HG03159 (cell line): ENCODE results near the gene DGAT2.
A peak's percentile ranks its signal among the peaks of the same experiment; 100 is the strongest.

Experiments
- ATAC-seq: cut with Tn5 transposase; IDR thresholded peaks from one replicate; pipeline ENCODE4 v1.9.1; 2021; ENCODE audit warnings: mild to moderate bottlenecking, moderate library complexity; ENCODE audit not compliant: unreplicated experiment

Gene DGAT2

DNA sequence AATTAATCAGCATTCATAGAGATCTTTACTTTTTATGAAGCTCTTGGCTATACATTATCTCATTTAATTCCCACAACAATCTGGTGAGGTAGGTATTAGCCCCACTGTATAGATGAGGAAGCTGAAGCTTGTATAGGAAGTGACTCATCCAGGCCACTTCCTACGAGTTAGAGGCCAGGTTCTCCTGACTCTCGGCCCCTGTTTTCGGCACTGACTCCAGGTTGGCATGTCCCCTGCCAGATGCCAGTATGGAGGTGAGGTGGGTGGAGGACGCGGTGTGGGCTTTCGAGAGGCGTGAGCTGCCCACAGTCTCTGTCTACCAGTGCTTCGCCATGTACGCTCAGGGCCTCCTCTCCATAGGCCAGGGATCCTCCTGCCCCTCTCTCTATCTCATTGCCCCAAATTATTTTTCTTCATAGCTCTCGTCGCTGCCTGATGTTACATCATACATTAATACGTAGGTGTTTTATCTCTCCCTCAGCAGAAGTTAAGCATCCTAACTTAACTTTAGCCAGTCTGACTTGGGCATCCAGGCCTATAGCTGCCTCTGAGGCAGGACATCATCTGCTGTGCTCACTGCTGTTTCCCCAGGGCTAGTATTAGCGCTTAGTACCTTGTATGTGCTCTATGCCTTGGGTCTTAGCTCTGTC lies 9.0 kb downstream of the DGAT2 start:
- ATAC-seq: no peak

- ATAC-seq: no peak
Observed at GRCh38 chr11:75778962-75779361, 10.4 kb downstream of the DGAT2 start.

GRCh38 chr11:75779960-75780359 lies 11.4 kb downstream of the DGAT2 start:
- no peak for ATAC-seq

DNA sequence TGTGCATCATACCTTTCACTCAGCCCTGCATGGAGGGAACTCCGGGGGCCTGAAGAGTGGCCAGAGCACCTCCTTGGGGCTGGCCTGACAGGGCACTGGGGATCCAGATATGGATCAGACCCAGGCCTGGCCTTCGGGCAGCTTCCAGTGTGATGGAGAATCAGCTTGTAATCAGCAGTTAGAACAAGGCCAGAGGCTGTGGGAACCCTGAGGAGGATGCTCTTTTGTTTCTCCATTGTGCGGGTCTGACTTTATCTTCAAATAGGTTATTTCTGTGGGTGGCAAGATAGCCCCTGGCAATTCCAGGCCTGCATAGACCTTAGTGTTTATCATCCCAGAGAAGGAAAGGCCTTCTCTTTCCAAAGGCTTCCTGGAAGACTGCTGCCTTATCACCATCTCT lies 12.3 kb downstream of the DGAT2 start:
- ATAC-seq: no peak

- ATAC-seq: no peak
Observed at GRCh38 chr11:75781296-75781695, 12.7 kb downstream of the DGAT2 start.

GRCh38 chr11:75781831-75782230 lies 13.3 kb downstream of the DGAT2 start:
- ATAC-seq: no peak

- ATAC-seq: no peak
Observed at GRCh38 chr11:75782540-75783263, 14.1 kb downstream of the DGAT2 start.

GRCh38 chr11:75783416-75784084 lies 15.0 kb downstream of the DGAT2 start:
- no peak for ATAC-seq

DNA sequence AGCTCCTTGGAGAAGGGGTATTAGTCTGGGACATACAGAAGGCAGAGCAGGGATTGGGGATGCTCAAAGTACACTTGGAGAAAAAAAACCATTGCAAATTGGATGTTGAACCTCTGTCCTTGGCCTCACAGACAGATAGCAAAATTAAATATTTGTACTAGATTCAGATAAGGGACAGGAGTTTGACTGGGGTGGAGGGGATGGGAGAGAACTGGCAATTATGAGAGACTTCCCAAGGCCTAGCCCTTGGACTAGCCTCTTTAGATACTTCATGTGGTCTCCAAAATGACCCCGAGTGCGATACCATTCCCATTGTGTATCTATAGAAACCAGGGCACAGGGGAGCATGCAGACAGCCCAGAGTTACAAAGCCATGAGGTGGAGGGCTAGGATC lies 15.5 kb downstream of the DGAT2 start:
- no peak for ATAC-seq

GRCh38 chr11:75784506-75784905 lies 15.9 kb downstream of the DGAT2 start:
- no peak for ATAC-seq

DNA sequence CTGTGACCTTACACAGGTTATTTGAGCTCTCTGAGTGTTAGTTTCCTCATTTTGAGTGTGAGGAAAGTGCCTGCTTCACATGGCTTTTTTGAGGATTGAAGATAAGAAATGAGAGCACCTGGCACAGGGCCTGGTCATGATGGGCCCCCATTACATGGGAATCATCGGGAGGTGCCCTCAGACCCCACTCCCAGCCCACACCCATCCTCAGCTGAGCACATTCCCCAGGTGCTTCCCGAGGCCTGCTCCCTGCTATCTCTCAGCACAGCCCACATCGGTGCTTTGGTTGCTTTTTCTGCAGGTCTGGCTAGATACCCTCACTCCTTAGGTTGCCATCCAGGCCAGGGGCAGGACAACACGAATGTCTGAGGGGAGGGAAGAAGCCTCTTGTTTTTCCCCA lies 16.6 kb downstream of the DGAT2 start:
- ATAC-seq: no peak

DNA sequence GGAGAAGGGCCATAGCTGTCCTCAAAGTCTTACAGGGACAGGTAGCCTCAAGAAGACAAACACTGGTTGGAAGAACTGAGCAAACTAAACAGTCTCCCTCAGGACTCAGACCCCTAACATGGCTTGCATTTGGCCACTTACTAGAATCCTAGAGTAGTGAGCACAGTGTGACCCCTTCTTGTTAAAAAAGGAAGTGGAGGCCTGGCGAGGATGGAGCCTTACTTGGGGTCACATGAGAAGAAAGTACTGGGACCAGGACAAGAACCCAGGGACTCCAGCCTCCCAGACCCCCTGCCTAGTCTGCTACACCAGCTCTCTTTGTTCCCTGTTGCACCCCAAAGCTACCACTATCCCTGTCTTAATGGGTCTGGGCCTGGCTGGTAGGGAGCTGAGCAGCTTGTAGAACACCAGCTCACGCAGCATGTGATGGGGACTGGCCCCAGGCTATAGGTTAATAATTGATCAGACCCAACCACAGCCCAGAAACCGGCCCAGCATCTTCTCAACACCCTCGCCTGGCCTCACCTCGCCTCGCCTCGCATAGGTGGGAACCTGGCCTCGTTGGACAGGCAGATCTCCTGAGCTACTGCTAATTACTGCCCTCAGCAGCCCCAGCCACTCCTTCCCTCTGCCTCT lies 17.6 kb downstream of the DGAT2 start:
- peak; percentile 62 for ATAC-seq

- ATAC-seq: no peak
Observed at GRCh38 chr11:75789521-75789920, 20.9 kb downstream of the DGAT2 start.

DNA sequence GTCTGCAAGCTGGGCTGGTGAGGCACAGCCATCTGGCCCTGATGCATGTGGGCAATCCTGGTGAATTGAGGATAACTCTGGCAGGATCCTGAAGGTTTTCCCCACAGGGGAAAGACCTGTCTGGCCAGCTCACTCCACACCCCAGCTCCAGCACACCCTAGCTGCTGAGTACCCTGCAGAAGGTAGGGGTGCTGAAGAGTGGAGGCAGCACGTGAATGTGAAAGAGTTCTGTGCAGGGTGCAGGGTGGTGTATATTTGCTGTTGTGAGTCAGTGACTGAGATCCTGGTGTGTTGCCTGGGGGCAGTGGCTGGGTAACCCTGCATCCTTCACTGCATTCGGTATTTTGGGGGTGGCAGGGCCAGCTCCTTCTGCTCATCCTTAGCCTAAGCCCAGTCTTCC lies 22.4 kb downstream of the DGAT2 start:
- no peak for ATAC-seq

DNA sequence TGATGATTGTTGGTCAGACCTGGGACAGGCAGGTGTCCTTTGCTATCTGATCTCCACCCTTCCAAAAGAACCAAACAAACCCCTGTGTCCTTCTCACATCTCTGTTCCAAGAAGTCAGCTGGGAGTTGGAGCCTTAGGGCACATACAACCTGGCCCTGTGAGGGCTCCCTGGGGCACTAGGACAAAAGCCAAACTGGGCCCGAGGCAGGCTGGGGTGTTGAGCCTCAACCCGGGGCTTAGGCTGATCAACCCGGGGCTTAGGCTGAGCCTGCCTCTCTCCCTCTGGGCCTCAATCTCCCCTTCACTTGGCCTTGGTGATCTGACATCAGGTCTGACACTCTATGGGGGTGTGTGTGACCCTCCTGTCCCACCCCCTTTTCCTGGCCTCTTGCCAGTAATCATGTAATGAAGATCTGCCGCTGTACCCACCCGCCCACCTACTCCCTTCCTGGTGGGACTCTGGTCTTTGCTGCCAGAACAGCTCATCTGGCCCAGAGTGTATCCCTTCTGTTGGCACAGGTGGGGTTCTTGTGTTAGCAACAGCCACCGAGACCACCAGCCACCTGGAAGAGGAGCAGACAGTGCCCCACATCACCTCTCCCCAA lies 23.7 kb downstream of the DGAT2 start:
- ATAC-seq: no peak

DNA sequence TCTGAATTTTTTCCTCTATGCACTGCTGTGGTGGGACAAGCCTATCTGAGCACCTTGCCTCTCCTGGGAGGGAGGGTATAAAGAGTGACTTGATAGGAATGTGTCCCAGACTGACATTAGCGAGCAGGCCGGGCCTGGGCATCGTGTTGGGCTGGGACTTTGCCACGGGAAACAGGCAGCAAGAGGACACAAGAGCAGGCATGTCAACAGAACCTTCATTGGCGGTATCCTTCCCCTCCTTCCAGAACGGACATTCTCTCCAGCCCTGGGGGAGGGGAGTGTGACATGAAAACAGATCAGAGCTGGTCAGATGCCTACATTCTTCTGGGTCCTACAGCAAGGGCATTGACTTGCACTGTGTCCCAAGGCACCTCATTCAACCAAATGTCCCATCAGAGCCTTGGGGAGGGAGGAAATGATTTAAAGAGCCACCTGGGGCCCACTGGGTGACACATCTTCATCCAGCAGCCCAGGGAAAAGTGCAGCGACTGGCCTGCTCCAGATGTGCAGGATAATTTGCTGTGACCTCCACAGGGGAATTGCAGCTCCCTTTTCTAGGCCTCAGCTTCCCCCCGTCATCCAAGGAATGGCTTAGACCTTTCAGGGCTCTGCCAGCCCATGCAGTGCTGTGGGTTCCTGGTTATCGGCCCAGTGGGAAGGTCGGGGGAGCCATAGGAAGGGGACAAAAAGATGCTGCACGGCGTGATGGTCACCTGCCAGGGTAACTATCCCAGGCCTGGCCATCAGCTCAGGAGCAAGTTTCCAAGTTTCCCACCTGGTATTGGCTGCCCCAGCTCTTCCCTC lies 24.6 kb downstream of the DGAT2 start:
- no peak for ATAC-seq

DNA sequence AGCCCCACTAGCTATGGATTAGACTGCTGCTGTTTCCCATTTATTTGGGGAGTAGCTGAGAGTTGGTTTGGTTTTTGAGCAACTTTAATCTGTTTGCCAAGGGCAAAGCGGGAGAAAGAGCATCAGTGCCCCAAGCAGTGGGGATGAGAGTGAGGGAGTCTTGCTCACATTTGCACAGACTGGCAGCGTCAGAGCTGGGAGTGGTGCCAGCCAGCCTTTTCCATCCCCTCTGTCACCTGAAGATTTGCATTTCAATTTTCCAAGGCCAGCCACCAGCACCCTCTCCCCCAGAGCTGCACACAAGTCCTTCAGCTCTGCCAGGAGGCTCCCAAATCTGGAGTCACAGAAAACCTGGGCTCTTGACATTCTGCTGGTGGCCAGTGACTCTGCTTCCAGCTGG lies 25.4 kb downstream of the DGAT2 start:
- ATAC-seq: no peak

DNA sequence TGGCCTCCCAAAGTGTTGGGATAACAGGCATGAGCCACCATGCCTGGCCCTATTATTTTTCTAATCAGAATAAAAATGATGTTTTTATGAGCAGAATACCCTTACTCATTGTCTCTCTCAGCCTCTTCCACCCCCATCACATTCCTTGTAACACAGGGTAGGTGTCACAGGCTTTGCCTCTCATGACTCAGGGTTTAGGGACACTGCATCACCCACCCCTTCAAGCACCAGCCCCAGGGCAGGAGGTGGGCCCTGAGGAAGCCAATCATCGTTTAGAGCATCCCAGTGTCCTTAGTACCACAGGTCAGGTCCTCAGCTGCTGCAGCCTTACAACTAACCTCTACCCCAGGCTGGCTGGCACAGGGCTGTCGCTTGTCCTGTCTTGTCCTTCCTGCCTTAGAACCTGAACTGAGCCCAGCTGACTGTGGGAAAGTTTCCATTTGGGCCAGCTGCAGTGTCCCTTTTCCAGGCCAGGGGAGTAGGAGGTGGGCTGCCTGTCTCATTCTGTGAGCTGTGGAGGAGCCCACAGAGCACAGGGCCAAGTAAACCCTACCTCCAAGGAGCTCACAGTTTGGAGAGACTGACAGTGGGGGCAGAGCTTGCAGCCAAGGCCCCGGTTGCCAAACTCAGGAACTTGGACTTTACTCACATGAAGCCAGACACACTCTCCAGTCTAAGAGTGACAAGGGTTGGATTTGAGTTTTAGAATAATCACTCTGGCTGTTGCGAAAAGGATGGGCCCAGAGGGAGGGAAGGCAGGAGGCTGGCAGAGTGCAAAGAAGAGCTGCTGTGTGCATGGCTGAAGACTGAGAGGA lies 26.9 kb downstream of the DGAT2 start:
- ATAC-seq: no peak

- no peak for ATAC-seq
Observed at GRCh38 chr11:75796091-75796435, 27.5 kb downstream of the DGAT2 start.

- ATAC-seq: no peak
Observed at GRCh38 chr11:75797116-75797515, 28.5 kb downstream of the DGAT2 start.
